HG02840 (cell line): ENCODE measurements around the gene GOPC.

Source experiments
- ATAC-seq: cut with Tn5 transposase; IDR thresholded peaks from one replicate; pipeline ENCODE4 v1.9.1; 2021; ENCODE audit warnings: mild to moderate bottlenecking, moderate library complexity, moderate number of reproducible peaks; ENCODE audit not compliant: unreplicated experiment, low FRiP score

Gene GOPC

DNA sequence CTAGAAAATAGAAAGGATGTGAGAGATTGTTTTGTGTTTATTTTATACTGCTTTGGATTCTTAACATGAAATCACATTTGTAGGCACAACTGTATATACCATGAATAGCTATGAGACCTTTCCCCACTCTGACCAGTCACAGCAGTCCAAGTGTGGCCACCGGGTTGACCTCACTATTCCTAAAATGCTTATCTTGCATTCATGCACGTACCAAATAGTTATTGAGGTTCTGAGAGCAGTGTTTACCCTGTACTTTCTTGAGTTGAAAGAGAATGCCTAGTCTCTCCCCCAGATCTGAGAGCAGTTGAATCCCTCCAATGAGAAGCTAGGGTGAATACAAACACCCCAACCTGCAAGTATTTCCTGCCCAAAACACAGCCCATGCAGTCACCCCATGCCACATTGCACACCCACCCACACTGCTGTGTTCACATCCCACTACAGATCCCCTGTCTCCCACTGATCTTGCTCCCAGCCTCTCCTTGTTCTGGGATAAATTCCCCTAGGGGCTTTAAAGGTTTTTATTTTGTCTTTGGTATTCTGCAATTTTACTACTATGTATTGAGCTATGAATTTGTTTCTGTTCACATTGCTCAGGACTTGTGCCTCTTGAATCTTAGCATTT, 51.6 kb downstream of the GOPC start:
- ATAC-seq, result no peak

DNA sequence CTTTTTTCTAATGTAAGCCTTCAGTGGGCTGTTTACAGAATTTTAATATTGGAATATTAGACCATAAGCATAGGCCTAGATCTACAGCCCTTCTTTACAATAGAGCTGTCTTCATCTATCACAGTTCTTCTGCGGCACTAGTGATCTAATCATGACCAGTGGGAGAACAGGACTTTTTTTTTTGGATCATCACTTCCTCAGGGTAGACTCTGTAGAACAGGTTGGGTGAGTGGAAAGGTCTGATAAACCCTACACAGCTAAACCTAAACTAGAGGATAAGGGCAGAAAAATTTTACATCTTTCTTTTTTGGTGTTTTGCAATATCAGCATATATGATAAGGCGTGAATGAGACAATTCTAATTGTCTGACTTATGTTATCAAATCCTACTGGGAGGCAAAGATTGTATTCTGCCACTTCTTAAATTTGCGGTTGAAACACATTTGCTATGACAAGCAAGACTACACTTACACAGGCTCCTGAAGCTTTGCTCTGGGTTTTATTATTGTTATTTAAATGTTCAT, 52.2 kb downstream of the GOPC start:
- ATAC-seq, result no peak

DNA sequence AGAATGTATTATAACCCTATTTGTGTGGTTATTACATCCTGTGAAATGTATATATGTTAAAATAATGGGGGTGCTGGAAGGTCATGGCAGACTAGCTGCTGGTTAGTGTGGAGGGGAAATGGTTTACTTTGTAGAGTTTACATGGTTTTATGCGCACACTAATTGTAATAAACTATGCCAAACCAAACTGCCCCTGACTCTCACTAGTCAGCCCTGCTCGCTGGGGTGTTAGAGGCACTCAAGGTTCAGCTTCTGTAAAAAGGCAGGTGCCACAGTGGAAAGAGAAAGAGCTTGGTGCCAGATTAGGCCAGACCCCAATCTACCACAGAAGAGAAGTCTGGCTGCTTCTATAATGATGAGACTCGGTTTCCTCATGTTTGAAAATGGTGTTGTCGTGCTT, 52.7 kb downstream of the GOPC start:
- ATAC-seq, result no peak

DNA sequence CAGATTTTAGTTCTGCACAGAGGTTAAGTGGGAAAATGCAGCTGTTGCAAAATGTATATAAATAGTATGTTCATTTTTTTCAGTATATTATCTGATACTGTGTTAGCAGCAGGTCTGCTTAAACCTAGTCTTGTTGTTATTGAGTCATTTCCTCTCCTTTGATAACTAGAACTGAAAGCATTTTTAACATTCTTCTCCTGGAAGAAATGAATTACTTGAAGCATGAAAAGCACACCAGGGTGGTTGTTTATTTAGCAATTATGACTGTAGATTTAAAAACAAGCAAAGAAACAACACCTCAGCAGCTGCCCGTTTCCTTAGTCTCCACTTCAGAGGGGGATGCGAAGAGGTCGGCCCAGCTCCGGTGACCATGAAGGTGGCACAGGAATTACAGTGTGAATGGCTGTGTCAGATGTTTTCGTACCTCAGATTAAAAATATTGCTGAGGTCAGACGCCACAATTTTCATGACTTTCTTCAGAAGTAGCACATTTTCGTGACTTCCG, 53.5 kb downstream of the GOPC start:
- no peak for ATAC-seq

DNA sequence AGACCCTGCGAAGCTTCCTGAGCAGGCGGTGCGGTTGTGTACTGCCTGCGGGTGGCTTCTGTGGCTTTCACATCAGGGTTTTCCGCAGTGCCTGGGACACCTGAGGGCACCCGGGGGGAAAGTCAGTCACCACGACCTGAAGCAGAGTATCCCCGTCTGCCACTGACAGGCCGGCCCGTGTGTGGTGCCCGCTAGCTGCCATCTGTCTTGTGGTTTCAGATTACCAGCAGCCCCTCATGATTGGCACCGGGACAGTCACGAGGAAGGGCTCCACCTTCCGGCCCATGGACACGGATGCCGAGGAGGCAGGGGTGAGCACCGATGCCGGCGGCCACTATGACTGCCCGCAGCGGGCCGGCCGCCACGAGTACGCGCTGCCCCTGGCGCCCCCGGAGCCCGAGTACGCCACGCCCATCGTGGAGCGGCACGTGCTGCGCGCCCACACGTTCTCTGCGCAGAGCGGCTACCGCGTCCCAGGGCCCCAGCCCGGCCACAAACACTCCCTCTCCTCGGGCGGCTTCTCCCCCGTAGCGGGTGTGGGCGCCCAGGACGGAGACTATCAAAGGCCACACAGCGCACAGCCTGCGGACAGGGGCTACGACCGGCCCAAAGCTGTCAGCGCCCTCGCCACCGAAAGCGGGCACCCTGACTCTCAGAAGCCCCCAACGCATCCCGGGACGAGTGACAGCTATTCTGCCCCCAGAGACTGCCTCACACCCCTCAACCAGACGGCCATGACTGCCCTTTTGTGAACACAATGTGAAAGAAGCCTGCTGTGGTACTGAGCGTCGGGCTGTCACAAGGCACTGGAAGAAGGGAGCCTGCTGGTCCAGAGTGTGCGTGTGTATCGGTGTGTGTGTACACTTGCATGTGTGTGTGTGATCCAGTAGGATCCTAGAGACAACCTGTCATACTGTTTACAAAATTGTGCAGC, 54.4 kb downstream of the GOPC start:
- no peak for ATAC-seq

DNA sequence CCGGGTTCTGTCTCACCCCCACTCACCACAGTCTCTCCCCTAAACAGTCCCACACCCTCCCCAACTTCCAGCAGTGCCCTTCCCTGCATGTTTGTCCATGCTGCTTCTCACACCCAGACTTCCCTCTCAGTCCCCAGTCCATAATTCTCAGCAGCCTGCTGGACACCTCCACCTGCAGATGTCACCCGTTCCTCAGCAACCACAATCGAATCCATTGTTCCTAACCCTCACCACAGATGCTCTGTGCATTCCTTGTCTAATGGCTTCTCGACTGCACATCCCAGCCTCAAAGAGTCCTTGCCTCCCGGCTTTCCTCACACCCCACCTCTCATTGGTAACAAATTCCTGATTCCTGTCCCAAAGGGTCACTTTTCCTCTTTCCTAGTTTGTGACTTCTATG, 55.6 kb downstream of the GOPC start:
- ATAC-seq, result no peak

DNA sequence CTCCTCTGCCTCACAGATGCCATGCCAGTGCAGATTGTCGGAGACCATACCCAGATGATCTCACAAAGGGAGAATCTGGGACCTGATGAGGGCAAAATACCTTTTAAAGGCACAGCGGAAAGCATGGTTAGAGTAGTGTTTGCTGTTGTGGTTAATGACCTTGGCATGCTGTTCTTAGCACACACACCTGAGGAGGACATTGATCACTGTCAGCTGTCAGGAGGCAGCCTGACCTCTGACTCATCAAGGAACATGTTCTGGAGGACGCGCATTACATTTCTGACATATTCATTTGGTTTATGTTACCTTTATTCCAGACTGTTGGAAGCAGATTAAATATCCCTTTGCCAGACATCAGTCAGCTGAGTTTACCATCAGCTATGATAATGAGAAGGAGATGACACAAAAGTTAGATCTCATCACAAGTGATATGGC, 57.1 kb downstream of the GOPC start:
- ATAC-seq, result no peak

DNA sequence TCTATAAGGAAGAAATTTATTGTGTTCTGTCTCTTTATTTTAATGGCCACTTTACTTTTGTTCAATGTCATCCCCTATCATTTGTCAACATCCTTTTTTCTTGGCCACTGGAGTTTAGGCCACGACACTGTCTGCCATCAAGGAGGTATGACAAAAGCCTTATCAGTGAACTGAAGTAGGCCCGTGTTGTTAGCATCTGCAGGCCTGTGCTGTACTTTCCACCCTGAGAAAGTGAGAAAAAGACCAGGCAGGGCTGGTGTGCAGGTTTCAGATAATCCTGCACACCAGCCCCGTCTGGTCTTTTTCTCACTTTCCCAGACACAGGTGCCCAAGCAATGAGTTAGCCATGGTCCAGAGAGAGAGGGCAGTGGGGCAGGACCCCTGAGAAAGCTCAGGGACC, 57.6 kb downstream of the GOPC start:
- ATAC-seq, result no peak

DNA sequence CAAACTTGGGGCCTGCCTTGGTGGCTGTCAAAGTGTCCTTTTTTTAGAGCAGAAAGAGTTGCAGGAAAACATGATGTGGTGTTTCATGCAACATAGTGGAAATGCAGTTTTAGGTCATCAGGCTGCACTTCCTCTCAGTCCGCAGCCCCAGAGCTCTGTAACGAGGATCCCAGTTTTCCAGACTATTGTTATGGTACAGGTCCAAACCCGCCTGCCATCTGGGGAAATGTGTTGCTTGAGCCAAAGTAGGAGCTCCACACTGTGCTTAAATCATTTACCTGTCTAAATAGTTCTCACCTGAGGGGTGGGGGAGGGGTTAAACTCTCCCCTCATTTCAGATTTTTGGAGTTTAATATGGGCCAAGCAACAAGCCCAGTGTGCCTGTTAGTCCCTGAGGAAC, 59.8 kb downstream of the GOPC start:
- no peak for ATAC-seq

DNA sequence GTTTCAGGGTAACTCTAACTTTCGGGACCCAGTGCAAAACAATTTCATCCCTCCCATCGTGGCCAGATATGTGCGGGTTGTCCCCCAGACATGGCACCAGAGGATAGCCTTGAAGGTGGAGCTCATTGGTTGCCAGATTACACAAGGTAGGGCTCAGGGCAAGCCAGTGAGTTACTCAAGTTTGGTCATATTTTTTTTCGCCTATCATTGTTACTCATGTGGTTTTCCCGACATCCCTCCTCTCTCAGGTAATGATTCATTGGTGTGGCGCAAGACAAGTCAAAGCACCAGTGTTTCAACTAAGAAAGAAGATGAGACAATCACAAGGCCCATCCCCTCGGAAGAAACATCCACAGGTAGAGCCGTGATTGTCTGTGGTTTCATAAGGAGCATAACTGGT, 61.6 kb downstream of the GOPC start:
- ATAC-seq, result no peak

DNA sequence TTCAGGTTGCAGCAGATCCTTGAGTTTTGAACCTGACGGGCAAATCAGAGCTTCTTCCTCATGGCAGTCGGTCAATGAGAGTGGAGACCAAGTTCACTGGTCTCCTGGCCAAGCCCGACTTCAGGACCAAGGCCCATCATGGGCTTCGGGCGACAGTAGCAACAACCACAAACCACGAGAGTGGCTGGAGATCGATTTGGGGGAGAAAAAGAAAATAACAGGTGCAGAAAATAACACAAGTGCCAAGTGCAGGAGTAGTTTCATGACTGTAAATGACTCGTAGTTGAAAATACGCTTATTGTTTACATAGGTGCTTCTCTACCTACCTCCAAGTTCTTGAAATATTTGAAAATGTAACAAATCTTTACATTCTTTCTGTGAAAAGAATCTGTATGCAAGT, 63.7 kb downstream of the GOPC start:
- ATAC-seq, result no peak

DNA sequence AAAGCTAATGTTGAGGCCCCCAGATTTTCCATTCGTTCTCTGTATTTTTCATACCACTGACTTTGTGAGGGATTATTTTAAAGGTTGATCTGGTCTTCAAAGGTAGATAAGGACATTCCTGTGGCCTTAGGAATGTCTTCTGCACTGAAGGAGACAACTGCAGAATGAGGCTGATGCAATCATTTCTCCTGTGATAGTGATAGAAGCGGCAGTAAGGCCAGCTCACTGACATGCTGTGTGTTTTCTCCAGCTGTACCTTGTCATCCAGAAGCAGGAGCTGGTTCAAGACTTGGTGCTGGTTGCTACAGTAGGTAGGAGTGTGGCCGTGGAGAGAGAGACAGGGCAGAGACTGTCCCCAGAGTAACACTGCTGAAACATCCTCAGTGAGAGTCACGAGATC, 66.0 kb downstream of the GOPC start:
- ATAC-seq, result no peak

DNA sequence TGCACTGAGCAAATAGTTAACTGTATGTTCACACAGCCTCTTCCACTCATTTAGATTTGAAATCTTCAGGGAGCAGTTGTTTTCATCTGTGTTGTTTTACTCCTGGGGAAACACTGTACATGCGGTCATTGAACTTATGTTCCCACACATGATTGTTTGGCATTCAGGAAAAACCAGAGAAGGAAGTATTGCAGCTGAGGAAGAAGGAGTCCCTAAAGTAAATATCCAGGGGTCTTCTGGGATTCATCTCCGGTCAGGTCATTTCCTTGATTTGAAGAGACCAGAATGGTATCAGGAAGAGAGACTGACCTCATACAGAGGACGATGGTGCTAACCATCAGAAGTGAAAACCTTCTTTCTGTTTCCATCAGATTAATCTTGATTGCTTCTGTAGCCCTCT, 67.3 kb downstream of the GOPC start:
- no peak for ATAC-seq

DNA sequence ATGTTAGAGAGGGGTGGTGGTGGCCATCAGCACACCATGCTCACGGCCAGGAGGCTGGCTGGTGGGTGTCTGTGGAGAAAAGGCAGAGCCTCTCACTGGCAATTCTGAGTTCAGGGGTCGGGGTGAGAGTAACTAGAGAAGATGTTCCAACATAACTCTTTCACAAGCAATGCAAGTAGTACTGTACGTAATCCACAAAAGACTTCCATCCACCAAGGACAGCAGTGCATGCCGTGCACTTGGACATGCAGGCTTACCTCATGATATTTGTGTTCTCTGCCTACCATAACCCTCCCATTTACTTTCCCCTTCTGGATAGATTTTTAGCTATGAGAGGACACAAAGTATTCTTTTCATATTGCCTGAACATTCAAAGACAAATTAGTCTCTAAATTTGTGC, 68.5 kb downstream of the GOPC start:
- ATAC-seq, result no peak

DNA sequence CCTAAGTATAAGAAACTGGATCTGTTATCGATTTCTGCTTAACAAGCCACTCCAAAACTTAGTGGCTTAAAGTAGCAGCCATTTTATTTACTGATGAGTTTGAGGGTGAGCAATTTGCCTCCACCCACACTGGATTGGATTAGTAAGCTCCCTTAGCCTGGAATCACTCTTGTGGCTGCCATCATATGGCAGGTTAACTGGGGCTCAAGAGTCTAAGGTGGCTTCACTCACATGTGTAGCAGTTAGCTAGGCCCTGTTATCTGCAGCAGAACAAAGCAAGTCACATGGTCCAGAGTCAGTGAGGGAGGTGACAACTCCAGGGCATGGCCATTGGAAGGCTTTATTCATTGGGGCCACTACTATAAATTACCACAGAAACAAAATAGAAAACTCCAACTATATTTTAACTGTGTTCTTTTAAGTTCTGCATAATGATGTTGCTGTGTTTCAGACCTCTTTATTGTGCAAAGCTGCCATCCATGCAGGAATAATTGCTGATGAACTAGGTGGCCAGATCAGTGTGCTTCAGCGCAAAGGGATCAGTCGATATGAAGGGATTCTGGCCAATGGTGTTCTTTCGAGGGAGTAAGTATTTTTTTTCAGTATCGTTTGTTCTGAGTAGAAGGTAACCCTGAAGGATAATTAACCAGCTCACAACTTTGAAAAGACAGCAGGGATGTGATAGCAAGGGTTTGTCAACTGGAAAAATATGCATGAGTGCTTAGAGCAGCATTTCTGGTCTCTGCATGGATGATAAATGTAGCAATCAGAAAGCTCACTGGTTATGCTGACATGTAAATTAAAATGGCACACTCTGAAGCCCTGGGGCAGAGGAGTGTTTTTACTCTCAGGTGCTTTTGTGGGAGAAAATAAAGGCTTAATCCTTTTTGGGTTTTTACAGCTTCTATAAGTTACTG, 70.2 kb downstream of the GOPC start:
- ATAC-seq, result no peak

DNA sequence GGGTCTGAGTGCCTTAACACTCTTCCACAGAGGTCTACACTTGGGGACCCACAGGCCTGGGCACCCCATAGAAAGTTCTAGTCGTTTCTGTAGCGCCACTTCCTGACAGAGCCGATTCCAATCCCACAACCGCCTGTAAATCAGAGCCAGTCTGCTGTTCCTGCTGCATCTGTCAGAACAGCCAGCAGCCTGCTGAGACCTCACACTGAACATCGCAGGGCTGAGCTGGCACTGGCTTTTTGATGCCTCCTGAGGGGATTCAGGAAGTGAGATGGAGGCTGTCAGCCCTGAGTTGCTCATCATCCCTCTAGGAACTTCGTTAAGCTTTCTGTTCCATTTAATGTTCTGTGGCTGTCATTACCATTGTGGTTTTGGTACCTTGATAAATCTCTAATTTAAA, 71.0 kb downstream of the GOPC start:
- ATAC-seq, result no peak

DNA sequence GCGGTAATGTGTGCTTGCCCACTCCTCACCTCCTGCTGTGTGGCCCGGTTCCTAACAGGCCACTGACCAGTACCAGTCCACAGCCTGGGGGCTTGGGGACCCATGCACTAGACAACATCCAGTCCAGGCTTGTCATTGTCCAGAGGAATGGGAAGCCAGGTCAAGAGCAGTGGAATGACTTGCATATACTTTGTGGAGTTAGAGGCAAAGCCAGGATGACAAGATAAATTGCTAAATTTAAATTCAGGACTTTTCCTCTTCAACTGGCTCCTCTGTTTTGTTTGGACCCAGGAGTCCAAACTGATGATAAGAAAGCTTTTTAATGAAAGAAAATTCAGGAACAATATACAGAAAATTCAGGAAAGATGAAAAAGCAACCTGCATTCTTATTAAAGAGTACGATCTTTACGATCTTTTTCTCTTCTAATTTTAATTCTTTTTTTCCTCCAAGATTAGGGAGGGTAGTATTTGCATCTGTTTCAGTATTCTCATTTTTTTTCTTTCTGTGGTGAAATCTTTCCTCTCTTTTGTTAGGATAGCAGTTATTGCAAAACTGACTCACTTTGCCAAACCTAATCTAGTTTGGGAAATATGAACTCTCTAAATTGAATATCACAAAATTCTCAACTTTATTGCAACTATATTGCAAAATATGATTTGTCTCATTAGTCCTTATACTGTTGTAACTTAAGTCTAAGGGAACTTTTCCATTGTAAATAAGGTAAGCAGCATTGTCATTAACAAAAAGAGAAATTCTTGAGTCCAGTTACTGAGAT, 71.7 kb downstream of the GOPC start:
- ATAC-seq, result no peak

DNA sequence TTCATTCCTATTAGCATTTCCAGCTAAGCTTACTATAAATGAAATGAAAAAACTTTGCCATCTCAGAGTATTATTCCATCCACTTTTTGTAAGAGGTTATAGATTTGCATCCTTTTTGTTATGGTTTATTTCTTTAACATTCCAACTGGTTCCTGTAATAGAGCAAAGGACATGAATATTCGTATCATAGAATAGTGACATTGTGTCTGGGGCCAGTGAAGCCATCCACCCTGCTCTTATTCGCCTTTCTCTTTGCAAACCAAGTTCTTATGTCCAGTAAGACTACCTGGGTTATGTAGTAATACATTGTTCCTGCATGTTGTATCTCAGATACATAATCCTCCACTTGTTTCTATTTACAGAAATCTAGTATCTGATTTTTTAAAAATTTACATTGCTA, 76.7 kb downstream of the GOPC start:
- no peak for ATAC-seq

DNA sequence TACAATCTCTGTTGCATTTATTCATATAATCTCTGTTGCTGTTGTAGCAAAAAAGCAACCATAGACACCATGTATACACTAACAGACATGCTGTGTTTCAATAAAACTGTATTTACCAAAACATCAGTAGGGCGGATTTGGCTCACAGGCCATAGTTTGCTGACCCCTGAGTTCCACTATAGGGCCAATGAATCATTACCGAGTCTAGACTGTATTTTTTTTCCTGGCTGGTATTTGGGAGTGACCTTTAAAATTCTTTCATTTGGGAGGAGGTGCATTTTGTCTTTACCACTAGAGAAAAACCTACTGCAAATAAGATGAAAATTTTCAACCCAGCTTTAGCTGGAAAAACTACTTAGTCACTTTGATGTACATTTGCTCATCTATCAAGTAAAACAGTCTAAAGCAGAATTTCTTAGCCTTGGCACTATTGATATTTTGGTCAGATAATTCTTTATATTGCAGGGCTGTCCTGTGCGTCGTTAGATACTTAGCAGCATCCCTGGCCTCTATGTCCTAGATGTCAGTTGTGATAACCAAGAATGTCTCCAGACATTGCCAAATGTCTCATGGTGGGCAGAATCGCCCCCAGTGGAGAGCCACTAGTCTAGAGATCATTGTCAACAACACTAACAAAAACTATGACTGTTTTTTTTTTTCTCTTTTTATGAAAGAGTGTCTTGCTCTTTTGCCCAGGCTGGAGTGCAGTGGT, 80.4 kb downstream of the GOPC start:
- no peak for ATAC-seq
